A549 (cell line): ENCODE results near the gene ADISSP. TPM values are rescaled to one million over a fixed set of nuclear protein-coding genes. Genes with fewer than 3 reads are reported as not detected.
A peak's percentile ranks its signal among the peaks of the same experiment; 100 is the strongest.

ENCODE experiments used
- ATAC-seq, 2 experiments: fragments of 200-7000 bp in 1 of 2; fragments of >200 bp in 1 of 2; cut with Nextera tagmentation in 1 of 2; cut with Tn5 transposase in 1 of 2; 3 replicates each; pipeline versions ENCODE4 v1.8.0 to v1.9.1; 2018 to 2020; ENCODE audit warnings: mild to moderate bottlenecking in 1 of 2, moderate library complexity in 1 of 2
- CTCF ChIA-PET: fragments of 300-600 bp; sonication (Branson Sonifier 250); formaldehyde crosslinking; extraction: SDS; loops from one replicate; lab custom pipeline; 2021; ENCODE audit warnings: antibody characterized with exemption, inconsistent platforms; lab: Yijun Ruan, JAX
- POLR2A ChIA-PET: fragments of 350-600 bp; formaldehyde crosslinking; extraction: SDS; loops from one replicate; lab custom pipeline; 2021; ENCODE audit warnings: antibody characterized with exemption, inconsistent platforms; lab: Yijun Ruan, JAX
- DNase-seq, 2 experiments: peaks; one replicate each; pipeline versions ENCODE4 v3.0.0 to v3.0.0-alpha.2; 2011 to 2016; ENCODE audit warnings: low read depth in 1 of 2, low spot score in 1 of 2
- FAIRE-seq: peaks from 2 replicates; lab custom pipeline; 2011; peaks lifted over from hg19 to GRCh38; lab: Jason Lieb, UNC
- H3K27ac ChIP-seq, 2 experiments: fragments of >200 bp; sonication (Bioruptor Twin); formaldehyde crosslinking; 3 replicates each; pipeline ENCODE4 v1.5.1; 2016 to 2017
- H3K4me1 ChIP-seq: fragments of >200 bp; sonication (Bioruptor Twin); formaldehyde crosslinking; 3 replicates; pipeline ENCODE4 v1.6.1; 2016
- H3K4me2 ChIP-seq: fragments of >200 bp; sonication (Bioruptor Twin); formaldehyde crosslinking; 3 replicates; pipeline ENCODE4 v1.6.1; 2016
- H3K4me3 ChIP-seq: fragments of >200 bp; sonication (Bioruptor Twin); formaldehyde crosslinking; 3 replicates; pipeline ENCODE4 v1.5.1; 2016
- H3K9me3 ChIP-seq: fragments of >200 bp; sonication (Bioruptor Twin); formaldehyde crosslinking; 3 replicates; pipeline ENCODE4 v1.6.1; 2016
- BHLHE40 ChIP-seq: IDR thresholded peaks from 2 replicates; pipeline ENCODE4 v1.6.1; 2012; ENCODE audit warnings: low read depth, low read length, inconsistent platforms
- CHD4 ChIP-seq: fragments of 200-600 bp; sonication (generic); IDR thresholded peaks from 2 replicates; pipeline ENCODE4 v1.6.1; 2016; ENCODE audit warnings: antibody characterized with exemption, mild to moderate bottlenecking, borderline replicate concordance
- EHF ChIP-seq: fragments of 250-450 bp; sonication (Bioruptor Pico); IDR thresholded peaks from 2 replicates; pipeline ENCODE4 v1.5.0; 2020; ENCODE audit warnings: mild to moderate bottlenecking
- ESRRA ChIP-seq: fragments of 150-350 bp; IDR thresholded peaks from 2 replicates; pipeline ENCODE4 v1.6.1; 2014; ENCODE audit warnings: mild to moderate bottlenecking, low read length, borderline replicate concordance
- GATA3 ChIP-seq: IDR thresholded peaks from 2 replicates; pipeline ENCODE4 v1.6.1; 2012; ENCODE audit warnings: borderline replicate concordance
- HEYL ChIP-seq: fragments of 250-450 bp; sonication (Bioruptor Pico); IDR thresholded peaks from 2 replicates; pipeline ENCODE4 v1.8.0; 2021; ENCODE audit warnings: mild to moderate bottlenecking, moderate library complexity
- HOXB13 ChIP-seq: fragments of 250-450 bp; sonication (Bioruptor Pico); IDR thresholded peaks from 2 replicates; pipeline ENCODE4 v1.5.0; 2020; ENCODE audit warnings: low read depth, mild to moderate bottlenecking, moderate library complexity
- MAZ ChIP-seq: fragments of 150-350 bp; IDR thresholded peaks from 2 replicates; pipeline ENCODE4 v1.6.1; 2014; ENCODE audit warnings: antibody characterized with exemption, low read depth, low read length, borderline replicate concordance
- MYC ChIP-seq: IDR thresholded peaks from 2 replicates; pipeline ENCODE4 v1.6.1; 2012; ENCODE audit warnings: mild to moderate bottlenecking, inconsistent platforms, low read length, improper control_type of control experiment, borderline replicate concordance
- RAD21 ChIP-seq, 2 experiments: fragments of >200 bp in 1 of 2; sonication (Bioruptor Twin) in 1 of 2; formaldehyde crosslinking in 1 of 2; IDR thresholded peaks in 1 of 2; conservative IDR thresholded peaks in 1 of 2; 2 replicates in 1 of 2; 3 replicates in 1 of 2; pipeline ENCODE4 v1.6.1; 2012 to 2018; ENCODE audit warnings: inconsistent platforms in 1 of 2
- RCOR1 ChIP-seq: fragments of 150-350 bp; IDR thresholded peaks from 2 replicates; pipeline ENCODE4 v1.6.1; 2014; ENCODE audit warnings: antibody characterized with exemption, low read length, low read depth
- RNF2 ChIP-seq: fragments of 200-600 bp; sonication (generic); IDR thresholded peaks from 2 replicates; pipeline ENCODE4 v1.6.1; 2016; ENCODE audit warnings: low read depth, mild to moderate bottlenecking, antibody characterized with exemption, moderate library complexity, borderline replicate concordance
- SMC3 ChIP-seq: fragments of >200 bp; sonication (Bioruptor Twin); formaldehyde crosslinking; IDR thresholded peaks from 3 replicates; pipeline ENCODE4 v1.6.1; 2018; ENCODE audit warnings: inconsistent platforms
- SREBF2 ChIP-seq: fragments of 450-650 bp; IDR thresholded peaks from 2 replicates; pipeline ENCODE4 v1.6.1; 2014; ENCODE audit warnings: mild to moderate bottlenecking, moderate library complexity
- ZFP36 ChIP-seq: fragments of 450-650 bp; IDR thresholded peaks from 2 replicates; pipeline ENCODE4 v1.6.1; 2014; ENCODE audit warnings: borderline replicate concordance; ENCODE audit not compliant: partially characterized antibody
- ZSCAN20 ChIP-seq: fragments of 250-450 bp; sonication (Bioruptor Pico); IDR thresholded peaks from 2 replicates; pipeline ENCODE4 v1.8.0; 2022; ENCODE audit warnings: mild to moderate bottlenecking, moderate library complexity
- WGBS: methylation state at CpG from one replicate; pipeline ENCODE4 v1.1.6; 2017; ENCODE audit errors: missing lambda C conversion rate; 5-methylcytosine and 5-hydroxymethylcytosine counted together
- polyA plus RNA-seq, 4 experiments: library from polyadenylated mRNA; depleted of rRNA in 3 of 4; stranded (reverse); fragments of >200 nt; fragmentation: RNase III in 1 of 4; extraction: RNeasy Plus Mini Kit Qiagen cat#74134 plus additional on column Dnase treatment in 1 of 4; gene quantifications; 2 replicates in 3 of 4; 3 replicates in 1 of 4; pipeline ENCODE4 v1.2.3, GENCODE V29; 2011 to 2017
- TF ChIP-seq, protein P1 (sequence below): fragments of >200 bp; sonication (Bioruptor Twin); formaldehyde crosslinking; IDR thresholded peaks from 3 replicates; pipeline ENCODE4 v1.6.1; 2016
- TF ChIP-seq, protein P2 (sequence below): IDR thresholded peaks from 2 replicates; pipeline ENCODE4 v1.6.1; 2012
- TF ChIP-seq, protein P3 (sequence below): fragments of >200 bp; sonication (Bioruptor Twin); formaldehyde crosslinking; IDR thresholded peaks from 3 replicates; pipeline ENCODE4 v1.5.1; 2016
- TF ChIP-seq, protein P4 (sequence below): fragments of 450-650 bp; IDR thresholded peaks from 2 replicates; pipeline ENCODE4 v1.6.1; 2014; ENCODE audit warnings: antibody characterized with exemption
- TF ChIP-seq, protein P5 (sequence below): fragments of 250-450 bp; sonication (Bioruptor Pico); IDR thresholded peaks from 2 replicates; pipeline ENCODE4 v1.5.0; 2020; ENCODE audit warnings: low read depth, mild to moderate bottlenecking, moderate library complexity

Gene ADISSP
- polyA plus RNA-seq, 2 of the 4 experiments (the other 2 are of a cell fraction) = 43.9 to 104 TPM

DNA sequence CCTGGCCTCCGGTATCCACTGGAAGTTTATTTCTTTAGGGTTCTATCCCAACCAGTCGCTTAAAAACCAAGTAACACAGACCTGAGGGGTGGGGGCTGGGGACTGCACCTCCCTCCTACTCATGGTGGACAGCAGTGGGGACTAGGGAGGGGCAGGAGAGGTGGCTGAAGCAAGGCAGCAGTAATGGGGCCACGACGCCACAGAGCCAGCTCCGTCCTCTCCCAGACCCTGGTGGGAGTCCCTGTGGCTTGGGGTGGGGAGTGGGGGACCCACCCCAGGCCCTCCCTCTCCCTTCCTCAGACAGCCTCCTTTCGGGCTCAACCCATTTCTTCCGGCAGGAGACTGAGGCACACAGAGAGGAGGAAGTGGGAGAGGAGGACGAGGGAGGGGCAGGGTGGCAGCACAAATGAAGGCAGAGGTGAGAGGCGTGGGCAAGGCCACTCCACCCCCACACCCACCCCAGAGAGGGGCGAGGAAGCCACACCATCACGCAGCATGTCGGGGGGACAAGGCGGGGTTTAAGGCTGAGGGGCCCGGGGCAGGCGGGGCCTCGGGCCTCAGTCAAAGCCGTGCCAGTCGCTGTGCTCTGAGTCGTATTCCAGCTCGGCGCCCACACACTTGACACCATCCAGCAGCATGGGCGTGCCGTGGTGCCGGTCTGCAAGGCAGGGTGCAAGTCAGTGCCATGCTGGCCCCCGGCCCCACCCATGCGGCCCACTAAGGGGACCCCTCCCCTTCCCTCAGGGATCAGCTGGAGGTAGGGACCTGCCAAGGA lies 13.9 kb downstream of the ADISSP start:
- Histone ChIP-seq H3K9me3 (no peaks in the 10 kb centered on the region), H3K4me1 (peaks cover 7% of the 10 kb centered on the region; the same call in 2 of the 3 replicates), H3K4me2 (no peak overlapping the region), H3K27ac (no peak overlapping the region), H3K4me3 (no peak overlapping the region)
- TF ChIP-seq ESRRA (no peak), HEYL (CRISPR knock-in tag) (no peak), MYC (no peak)
- TF ChIP-seq, protein P1, sequence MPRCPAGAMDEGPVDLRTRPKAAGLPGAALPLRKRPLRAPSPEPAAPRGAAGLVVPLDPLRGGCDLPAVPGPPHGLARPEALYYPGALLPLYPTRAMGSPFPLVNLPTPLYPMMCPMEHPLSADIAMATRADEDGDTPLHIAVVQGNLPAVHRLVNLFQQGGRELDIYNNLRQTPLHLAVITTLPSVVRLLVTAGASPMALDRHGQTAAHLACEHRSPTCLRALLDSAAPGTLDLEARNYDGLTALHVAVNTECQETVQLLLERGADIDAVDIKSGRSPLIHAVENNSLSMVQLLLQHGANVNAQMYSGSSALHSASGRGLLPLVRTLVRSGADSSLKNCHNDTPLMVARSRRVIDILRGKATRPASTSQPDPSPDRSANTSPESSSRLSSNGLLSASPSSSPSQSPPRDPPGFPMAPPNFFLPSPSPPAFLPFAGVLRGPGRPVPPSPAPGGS = no peak
- TF ChIP-seq, protein P2, sequence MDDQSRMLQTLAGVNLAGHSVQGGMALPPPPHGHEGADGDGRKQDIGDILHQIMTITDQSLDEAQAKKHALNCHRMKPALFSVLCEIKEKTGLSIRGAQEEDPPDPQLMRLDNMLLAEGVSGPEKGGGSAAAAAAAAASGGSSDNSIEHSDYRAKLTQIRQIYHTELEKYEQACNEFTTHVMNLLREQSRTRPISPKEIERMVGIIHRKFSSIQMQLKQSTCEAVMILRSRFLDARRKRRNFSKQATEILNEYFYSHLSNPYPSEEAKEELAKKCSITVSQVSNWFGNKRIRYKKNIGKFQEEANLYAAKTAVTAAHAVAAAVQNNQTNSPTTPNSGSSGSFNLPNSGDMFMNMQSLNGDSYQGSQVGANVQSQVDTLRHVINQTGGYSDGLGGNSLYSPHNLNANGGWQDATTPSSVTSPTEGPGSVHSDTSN = 0 out of 2 replicates have a peak, but pooled peaks have one; percentile 31
- no peak for FAIRE-seq
- 90% methylated on average over 26 of the region's 26 CpGs for WGBS
- no peak for ATAC-seq
- ChIA-PET CTCF (interaction anchor here (0.6 to 72.1 kb wide), 16 partner anchors 6 to 318 kb away, joined by 3 to 2233 read pairs (median 4); partner anchors contain the start of genes ADAM33, ADISSP, AP5S1 and CENPB), POLR2A (interaction anchor here (1.4 to 2.3 kb wide), 2 partner anchors 14 kb away, joined by 7 to 8 read pairs; partner anchors contain the start of gene ADISSP)
- DNase-seq = no peak

DNA sequence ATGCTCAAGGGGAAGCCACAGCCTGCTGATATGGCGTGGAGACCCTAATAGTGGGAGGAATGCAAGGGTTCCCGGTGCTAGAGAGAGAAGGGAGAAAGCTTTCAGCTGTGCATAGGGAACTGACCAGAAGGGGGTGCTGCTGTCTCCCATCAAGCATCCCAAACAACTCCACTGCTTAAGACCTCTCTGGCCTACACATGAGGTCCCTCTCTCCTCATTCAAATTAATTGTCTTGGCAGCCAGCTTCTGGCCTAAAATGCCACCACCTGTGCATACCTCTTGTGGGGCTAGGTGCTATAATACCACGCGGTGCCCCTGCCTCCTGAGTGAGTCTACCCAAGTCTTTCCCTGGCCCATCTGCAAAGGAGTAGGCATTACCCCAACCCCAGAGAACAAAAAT lies 14.5 kb downstream of the ADISSP start:
- WGBS = 40% methylated on average over 4 of the region's 4 CpGs
- TF ChIP-seq, protein P3, sequence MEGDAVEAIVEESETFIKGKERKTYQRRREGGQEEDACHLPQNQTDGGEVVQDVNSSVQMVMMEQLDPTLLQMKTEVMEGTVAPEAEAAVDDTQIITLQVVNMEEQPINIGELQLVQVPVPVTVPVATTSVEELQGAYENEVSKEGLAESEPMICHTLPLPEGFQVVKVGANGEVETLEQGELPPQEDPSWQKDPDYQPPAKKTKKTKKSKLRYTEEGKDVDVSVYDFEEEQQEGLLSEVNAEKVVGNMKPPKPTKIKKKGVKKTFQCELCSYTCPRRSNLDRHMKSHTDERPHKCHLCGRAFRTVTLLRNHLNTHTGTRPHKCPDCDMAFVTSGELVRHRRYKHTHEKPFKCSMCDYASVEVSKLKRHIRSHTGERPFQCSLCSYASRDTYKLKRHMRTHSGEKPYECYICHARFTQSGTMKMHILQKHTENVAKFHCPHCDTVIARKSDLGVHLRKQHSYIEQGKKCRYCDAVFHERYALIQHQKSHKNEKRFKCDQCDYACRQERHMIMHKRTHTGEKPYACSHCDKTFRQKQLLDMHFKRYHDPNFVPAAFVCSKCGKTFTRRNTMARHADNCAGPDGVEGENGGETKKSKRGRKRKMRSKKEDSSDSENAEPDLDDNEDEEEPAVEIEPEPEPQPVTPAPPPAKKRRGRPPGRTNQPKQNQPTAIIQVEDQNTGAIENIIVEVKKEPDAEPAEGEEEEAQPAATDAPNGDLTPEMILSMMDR = peak; percentile 81
- TF ChIP-seq RAD21 (conservative IDR thresholded peaks at IDR 0.05 in 1 of 2, IDR thresholded peaks at IDR 0.05 in 1 of 2) (peak; percentile 57 to 71), SMC3 (peak; percentile 42; the same call in 1 of the 3 replicates), ESRRA (no peak)
- TF ChIP-seq, protein P4, sequence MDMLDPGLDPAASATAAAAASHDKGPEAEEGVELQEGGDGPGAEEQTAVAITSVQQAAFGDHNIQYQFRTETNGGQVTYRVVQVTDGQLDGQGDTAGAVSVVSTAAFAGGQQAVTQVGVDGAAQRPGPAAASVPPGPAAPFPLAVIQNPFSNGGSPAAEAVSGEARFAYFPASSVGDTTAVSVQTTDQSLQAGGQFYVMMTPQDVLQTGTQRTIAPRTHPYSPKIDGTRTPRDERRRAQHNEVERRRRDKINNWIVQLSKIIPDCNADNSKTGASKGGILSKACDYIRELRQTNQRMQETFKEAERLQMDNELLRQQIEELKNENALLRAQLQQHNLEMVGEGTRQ = no peak

DNA sequence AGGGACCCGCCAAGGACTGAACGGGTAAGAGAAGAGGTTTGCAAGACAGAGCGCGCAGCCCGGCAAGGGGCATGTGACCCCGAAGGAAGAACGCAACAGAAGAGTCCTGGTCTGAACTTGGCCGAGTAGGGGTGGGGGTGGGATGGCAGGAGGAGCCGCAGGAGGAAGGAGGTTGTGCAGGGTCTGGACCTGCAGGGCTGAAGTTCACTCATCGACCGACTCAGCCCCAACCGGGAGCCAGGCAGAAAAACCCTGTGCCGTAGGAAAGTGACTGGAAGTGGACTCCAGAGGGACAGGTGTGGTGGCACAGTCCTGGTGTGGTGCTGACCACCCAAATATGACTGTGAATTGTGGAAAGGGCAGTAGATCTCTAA lies 15.2 kb downstream of the ADISSP start:
- peak overlapping the region; percentile 62 for H3K4me2 ChIP-seq
- WGBS = 81% methylated on average over 13 of the region's 13 CpGs
- H3K9me3 ChIP-seq = no peaks in the 10 kb centered on the region
- no peak for FAIRE-seq
- H3K4me3 ChIP-seq = no peak overlapping the region; the same call in 2 of the 3 replicates
- ChIA-PET POLR2A (interaction anchor here (1.4 kb wide), 1 partner anchor 15 kb away, joined by 7 read pairs; the partner anchor contains the start of gene ADISSP), CTCF (interaction anchor here (0.7 to 72.1 kb wide), 16 partner anchors 5 to 165 kb away, joined by 3 to 2233 read pairs (median 4); partner anchors contain the start of genes ADAM33, ADISSP, AP5S1 and CENPB)
- H3K4me1 ChIP-seq = peaks cover 7% of the 10 kb centered on the region; the same call in 2 of the 3 replicates
- no peak overlapping the region for H3K27ac ChIP-seq
- no peak for DNase-seq
- ATAC-seq = no peak
- no peak for TF ChIP-seq MAZ
- no peak for TF ChIP-seq RCOR1
- no peak for TF ChIP-seq HOXB13 (CRISPR knock-in tag)
- TF ChIP-seq GATA3 = no peak
- TF ChIP-seq, protein P2 = no peak
- no peak for TF ChIP-seq EHF (CRISPR knock-in tag)
- TF ChIP-seq CHD4 = no peak
- no peak for TF ChIP-seq ZFP36
- TF ChIP-seq ZSCAN20 (CRISPR knock-in tag) = no peak
- no peak for TF ChIP-seq RNF2
- no peak for TF ChIP-seq SREBF2
- no peak for TF ChIP-seq BHLHE40
- no peak for TF ChIP-seq ESRRA
- TF ChIP-seq, protein P5, sequence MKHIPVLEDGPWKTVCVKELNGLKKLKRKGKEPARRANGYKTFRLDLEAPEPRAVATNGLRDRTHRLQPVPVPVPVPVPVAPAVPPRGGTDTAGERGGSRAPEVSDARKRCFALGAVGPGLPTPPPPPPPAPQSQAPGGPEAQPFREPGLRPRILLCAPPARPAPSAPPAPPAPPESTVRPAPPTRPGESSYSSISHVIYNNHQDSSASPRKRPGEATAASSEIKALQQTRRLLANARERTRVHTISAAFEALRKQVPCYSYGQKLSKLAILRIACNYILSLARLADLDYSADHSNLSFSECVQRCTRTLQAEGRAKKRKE (CRISPR knock-in tag) = no peak

More for the DNA sequence above, 14.5 kb downstream of the ADISSP start:
- Histone ChIP-seq H3K4me1 (peaks cover 7% of the 10 kb centered on the region; the same call in 2 of the 3 replicates), H3K4me3 (no peak overlapping the region), H3K27ac (no peak overlapping the region), H3K9me3 (no peaks in the 10 kb centered on the region), H3K4me2 (no peak overlapping the region)
- DNase-seq (peak; percentile 85 to 89), ATAC-seq (peak; percentile 28 to 62; a peak in 3 of 6 replicates), FAIRE-seq (peak; percentile 84)
- ChIA-PET POLR2A (interaction anchor here (1.4 kb wide), 1 partner anchor 15 kb away, joined by 7 read pairs; the partner anchor contains the start of gene ADISSP), CTCF (interaction anchor here (0.7 to 72.1 kb wide), 17 partner anchors 6 to 166 kb away, joined by 3 to 2233 read pairs (median 4); partner anchors contain the start of genes ADAM33, ADISSP, AP5S1 and CENPB)
